VCaP (cell line): ENCODE measurements around the gene SYTL1.

Experiments
- H3K27ac ChIP-seq: fragments of 450-650 bp; 2 replicates; pipeline ENCODE4 v1.5.1; 2017
- TF ChIP-seq, protein P1 (sequence below): fragments of 450-650 bp; conservative IDR thresholded peaks from 2 replicates; pipeline ENCODE4 v1.5.1; 2017; ENCODE audit warnings: mild to moderate bottlenecking, moderate library complexity

The SYTL1 gene

DNA sequence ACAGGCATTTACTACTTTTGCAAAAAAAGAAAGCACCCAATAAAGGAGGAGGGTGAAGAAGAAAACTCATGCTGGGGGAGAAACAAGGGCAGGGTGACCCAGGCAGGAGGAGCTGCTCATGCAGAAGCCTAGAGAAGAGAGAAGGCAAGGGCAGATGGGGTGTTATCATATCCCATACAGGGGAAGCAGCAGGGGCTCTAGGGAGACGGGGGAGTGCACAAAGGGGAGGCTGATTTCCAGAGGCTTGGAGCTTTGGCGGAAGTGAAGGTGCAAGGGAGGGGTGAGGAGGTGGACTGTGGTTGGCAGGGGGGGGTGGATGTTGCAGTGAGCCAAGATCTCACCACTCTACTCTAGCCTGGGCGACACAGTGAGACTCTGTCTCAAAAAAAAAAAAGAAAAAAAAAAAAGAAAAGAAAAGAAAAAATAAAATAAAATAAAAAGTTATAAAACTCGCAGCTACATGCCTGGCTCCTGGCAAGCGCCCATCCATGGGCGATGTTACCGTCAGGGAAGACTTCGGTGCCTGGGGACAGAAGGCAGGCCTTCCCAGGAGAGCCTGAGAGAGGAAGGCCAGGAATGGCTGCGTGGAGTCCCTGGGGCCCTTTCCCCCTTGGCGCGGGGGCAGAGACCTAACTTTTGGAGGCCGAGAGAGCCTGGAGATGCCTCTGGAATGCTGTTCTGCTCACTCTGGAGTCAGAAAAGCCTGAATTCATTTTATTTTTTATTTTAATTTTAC lies 36.1 kb downstream of the SYTL1 start:
- TF ChIP-seq, protein P1, sequence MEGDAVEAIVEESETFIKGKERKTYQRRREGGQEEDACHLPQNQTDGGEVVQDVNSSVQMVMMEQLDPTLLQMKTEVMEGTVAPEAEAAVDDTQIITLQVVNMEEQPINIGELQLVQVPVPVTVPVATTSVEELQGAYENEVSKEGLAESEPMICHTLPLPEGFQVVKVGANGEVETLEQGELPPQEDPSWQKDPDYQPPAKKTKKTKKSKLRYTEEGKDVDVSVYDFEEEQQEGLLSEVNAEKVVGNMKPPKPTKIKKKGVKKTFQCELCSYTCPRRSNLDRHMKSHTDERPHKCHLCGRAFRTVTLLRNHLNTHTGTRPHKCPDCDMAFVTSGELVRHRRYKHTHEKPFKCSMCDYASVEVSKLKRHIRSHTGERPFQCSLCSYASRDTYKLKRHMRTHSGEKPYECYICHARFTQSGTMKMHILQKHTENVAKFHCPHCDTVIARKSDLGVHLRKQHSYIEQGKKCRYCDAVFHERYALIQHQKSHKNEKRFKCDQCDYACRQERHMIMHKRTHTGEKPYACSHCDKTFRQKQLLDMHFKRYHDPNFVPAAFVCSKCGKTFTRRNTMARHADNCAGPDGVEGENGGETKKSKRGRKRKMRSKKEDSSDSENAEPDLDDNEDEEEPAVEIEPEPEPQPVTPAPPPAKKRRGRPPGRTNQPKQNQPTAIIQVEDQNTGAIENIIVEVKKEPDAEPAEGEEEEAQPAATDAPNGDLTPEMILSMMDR = no peak
- no peak overlapping the region for H3K27ac ChIP-seq

DNA sequence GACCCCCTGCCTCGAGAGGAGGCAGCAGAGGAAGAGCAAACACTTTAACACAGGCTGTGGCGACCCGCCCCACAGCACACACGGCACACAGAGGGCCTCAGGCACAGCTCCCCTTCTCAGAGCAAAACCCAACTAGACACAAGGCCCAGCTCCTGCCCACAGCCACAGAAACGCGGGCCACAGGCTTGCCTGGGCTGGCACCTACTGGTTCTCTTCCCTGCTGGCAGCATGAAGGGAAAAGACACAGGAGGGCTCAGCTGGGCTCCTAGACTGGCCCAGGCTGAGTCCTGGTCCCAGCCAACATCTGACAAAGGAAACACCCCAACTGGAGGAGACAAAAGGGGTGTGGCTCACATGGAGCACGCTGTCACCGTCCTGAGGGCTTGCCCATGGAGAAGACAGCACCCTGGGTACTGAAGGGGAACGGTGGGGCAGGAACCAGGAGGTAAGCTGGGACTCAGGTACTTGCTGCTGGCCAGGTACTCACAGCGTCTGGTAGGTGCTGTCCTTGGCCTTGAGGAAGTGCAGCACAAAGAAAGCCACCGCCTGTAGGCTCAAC lies 37.8 kb downstream of the SYTL1 start:
- TF ChIP-seq, protein P1 = no peak

GRCh38 chr1:27380224-27380623 lies 38.4 kb downstream of the SYTL1 start:
- TF ChIP-seq, protein P1 = no peak
- no peak overlapping the region for H3K27ac ChIP-seq

More for the DNA sequence above, 37.8 kb downstream of the SYTL1 start:
- no peak overlapping the region for H3K27ac ChIP-seq

DNA sequence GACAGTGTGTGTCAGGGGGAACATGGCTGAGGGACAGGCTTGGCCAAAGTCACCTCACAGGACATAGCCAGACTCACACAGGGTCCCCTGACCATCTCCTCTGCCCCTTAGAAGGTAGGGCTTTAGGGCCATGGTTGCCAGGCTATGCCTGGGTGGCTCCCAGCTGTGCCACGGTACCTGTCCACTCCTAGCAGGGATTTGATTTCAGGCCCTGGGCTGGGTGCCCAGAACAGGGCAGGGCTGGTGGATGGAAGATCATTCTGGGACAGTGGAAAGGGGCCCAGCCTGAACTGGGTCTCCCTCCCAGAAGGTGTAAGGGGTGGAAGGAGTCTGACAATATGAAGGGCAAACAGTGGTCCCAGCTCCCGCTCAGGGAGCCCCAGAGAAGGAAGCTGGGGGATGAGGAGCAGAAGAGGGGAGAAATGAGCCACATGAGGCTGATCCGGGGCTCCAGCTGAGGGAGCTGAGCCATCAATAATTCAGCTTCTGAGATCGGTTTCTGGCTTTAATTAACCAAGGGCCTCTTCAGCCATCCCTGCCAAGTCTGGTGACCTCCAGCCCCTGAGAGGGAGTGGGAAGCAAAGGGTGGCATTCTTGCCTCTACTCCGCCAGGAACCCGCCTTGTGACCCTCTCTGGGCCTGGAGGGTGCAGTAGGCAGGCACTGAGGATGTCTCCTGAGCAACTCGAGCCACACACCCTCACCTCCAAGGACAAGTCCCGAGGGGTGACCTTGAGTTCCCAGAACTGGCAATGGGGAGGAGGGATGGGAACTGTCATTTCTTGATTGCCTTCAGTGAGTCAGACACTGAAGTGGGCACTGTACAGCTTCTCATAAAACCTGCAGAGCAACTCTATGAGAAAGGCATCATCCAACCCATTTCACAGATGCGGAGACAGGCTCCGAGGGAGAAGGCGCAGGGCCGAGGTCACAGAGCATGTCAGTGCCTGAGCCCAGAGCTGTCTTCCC lies 39.2 kb downstream of the SYTL1 start:
- TF ChIP-seq, protein P1 = no peak
- no peak overlapping the region for H3K27ac ChIP-seq

GRCh38 chr1:27381969-27382762 lies 40.3 kb downstream of the SYTL1 start:
- no peak overlapping the region for H3K27ac ChIP-seq
- TF ChIP-seq, protein P1 = no peak

- TF ChIP-seq, protein P1 = no peak
- peak within 1 kb of the TSS; percentile 35; the same call in 1 of the 2 replicates for H3K27ac ChIP-seq
Measured at GRCh38 chr1:27383039-27383605, 41.3 kb downstream of the SYTL1 start, which contains the start of gene CD164L2. Gene CD164L2 (minus strand): TSS chr1:27383333. CDS start chr1:27383239, 94 bp downstream.
